HG03159 (cell line): ENCODE measurements around the gene TNFRSF19.
"Not testable (repeated sequence)": the region's sequence is repeated elsewhere in the genome, so short reads cannot be mapped to it uniquely, and the experiment has no call there.

Source experiments
- ATAC-seq: cut with Tn5 transposase; IDR thresholded peaks from one replicate; pipeline ENCODE4 v1.9.1; 2021; ENCODE audit warnings: mild to moderate bottlenecking, moderate library complexity; ENCODE audit not compliant: unreplicated experiment

Gene TNFRSF19

GRCh38 chr13:23570099-23570920, at the start of gene TNFRSF19:
Gene TNFRSF19 (plus strand): TSS chr13:23570412. CDS start chr13:23590184, 19,772 bp downstream.
- ATAC-seq, result no peak

DNA sequence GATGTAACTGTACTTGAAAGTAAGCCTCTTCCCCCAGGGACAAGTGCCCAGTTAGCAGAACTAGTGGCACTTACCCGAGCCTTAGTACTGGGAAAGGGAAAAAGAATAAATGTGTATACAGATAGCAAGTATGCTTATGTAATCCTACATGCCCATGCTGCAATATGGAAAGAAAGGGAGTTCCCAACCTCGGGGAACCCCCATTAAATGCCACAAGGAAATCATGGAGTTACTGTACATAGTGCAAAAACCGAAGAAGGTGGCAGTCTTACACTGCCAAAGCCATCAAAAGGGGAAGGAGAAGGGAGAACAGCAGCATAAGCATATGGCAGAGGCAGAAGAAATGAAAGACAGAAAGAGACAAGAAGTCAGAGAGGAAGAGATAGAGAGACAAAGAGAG, 40.3 kb upstream of the TNFRSF19 start:
- ATAC-seq, result not testable (repeated sequence)

GRCh38 chr13:23531446-23531845, 38.8 kb upstream of the TNFRSF19 start:
- no peak for ATAC-seq

- no peak for ATAC-seq
Measured at GRCh38 chr13:23534090-23534489, 36.1 kb upstream of the TNFRSF19 start.

GRCh38 chr13:23541221-23541824, 28.9 kb upstream of the TNFRSF19 start:
- no peak for ATAC-seq

DNA sequence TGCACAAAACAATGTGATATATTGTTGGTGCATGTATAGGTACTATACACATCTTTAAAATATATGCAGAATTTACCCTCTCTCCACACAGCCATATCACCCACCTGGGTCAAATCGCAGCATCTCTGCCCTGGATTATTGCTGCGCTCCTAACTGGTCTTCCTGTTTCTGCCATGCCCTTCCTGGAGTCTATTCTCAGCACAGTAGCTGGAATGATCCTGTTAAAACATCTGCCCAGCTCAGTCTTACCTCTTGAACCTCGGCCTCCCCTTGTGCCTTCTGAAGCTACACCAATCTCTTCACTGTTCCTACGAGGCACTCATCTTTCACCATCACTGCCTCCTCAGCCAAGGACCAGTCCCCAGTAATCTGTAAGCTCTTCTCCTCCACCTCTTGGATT, 25.5 kb upstream of the TNFRSF19 start:
- ATAC-seq, result no peak

DNA sequence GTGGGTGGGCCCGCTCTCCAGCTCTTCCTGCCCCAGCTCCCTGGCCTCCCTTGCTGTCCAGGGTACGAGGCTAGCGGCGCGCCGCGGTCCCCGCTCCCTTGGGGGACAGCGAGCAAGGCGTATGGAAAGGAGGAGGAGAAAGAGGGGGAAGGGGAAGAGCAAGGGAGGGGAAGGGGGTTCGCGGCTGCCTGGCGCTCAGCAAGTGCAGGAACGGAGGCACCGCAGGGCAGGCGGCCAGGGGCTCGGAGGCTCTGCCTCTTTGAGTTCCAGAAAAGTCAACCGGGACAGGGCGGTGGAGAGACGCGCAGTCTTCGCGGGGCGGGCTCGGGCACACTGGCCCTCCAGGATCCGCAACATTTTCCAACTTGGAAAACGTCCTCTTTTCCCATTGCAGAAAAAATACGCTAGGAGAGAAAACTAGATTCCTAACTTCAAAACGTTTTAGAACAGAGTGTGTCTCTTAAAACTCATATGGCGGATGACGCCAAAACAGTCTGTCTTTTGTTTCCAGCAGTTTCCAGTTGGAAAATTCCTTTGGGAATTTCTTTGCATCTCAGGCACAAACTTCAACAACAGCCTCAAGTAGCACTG, 23.1 kb upstream of the TNFRSF19 start:
- ATAC-seq, result no peak

- no peak for ATAC-seq
Measured at GRCh38 chr13:23549724-23550123, 20.5 kb upstream of the TNFRSF19 start.

GRCh38 chr13:23550163-23550562, 20.0 kb upstream of the TNFRSF19 start:
- no peak for ATAC-seq

DNA sequence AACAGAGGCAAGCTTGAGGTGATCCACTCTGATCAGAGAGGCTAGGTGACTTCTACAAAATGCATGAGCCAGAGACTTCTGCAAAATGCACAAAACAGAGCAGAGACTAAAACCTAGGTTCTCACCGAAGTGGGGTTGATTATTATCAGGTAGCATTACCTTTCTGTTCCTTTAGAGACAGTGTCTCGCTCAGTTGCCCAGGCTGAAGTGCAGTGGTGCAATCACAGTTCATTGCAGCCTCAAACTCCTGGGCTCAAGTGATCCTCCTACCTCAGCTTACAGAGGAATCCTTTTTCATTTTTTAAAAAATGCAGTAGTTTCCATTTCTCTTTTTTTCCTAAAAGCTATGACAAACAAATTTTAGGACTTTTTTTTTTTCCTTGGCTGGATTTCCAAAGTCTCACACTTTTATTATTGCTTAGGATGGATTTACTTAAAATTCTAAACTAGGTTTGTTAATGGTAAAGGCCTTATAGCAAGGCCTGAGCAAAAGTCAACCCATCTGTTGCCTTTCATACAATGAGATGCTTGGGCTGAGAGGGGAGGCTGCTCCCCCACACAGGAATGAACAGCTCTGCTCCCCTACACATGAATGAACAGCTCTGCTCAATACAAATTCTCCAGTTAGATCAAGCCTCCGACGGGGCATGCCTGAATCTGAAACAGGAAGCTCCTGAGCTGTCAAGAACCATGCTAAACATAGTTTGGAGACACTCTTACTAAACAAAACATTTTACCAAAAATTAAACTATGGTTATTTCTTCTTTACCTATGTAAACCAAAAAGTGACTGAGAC, 18.8 kb upstream of the TNFRSF19 start:
- ATAC-seq, result no peak

GRCh38 chr13:23552171-23552570, 18.0 kb upstream of the TNFRSF19 start:
- no peak for ATAC-seq

DNA sequence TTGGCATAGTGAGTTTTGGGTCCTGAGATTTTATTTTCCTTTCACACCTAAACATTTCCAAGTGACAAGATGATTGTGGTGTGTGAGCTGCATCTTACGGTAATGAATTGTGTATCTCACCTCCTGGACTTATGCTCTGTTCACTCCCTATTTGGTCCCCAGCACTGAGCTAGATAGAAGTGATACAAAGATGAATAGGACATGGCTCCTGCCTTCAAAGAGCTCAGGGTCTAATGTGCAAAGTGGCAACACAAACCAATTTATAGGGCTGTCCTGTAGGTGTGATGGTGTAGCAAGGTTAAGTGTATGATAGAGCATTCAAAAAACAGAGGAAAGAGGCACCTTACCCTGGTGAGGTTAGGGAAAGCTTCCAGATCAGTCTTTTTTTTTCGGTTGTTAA, 17.6 kb upstream of the TNFRSF19 start:
- ATAC-seq, result no peak

- no peak for ATAC-seq
Measured at GRCh38 chr13:23554000-23554399, 16.2 kb upstream of the TNFRSF19 start.

DNA sequence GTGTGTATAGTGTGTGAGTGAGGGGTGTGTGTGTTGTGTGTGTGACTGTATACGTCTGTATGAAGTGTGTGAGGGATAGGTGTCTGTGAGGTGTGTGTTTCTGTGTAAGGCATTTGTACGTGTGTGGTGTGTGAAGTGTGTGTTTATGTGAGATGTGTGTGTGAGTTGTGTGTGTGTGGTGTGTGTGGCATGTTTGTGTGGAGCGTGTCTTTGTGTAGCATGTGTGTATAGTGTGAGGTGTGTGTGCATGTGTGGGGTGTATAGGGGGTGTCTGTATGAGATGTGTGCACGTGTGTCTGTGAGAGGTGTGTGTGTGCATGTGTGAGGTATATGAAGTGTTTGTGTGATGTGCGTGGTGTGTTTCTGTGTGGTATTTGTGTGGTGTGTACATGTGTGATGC, 13.2 kb upstream of the TNFRSF19 start:
- ATAC-seq, result no peak

DNA sequence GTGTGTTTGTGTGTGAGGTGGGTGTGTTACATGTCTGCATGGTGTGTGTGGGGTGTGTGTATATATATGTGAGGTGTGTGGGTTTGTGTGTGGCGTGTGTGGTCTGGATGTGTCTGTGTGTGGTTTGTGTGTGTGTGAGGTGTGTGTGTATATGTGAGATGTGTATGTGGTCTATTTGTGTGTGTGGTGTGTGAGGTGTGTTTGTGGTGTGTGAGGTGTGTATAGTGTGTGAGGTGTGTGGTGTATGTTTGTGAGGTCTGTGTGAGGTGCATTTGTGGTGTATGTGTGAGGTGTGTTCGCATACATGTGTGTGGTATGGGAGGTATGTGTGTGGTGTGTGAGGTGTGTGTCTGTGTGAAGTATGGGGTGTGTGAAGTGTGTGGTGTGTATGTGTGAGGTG, 12.5 kb upstream of the TNFRSF19 start:
- no peak for ATAC-seq

DNA sequence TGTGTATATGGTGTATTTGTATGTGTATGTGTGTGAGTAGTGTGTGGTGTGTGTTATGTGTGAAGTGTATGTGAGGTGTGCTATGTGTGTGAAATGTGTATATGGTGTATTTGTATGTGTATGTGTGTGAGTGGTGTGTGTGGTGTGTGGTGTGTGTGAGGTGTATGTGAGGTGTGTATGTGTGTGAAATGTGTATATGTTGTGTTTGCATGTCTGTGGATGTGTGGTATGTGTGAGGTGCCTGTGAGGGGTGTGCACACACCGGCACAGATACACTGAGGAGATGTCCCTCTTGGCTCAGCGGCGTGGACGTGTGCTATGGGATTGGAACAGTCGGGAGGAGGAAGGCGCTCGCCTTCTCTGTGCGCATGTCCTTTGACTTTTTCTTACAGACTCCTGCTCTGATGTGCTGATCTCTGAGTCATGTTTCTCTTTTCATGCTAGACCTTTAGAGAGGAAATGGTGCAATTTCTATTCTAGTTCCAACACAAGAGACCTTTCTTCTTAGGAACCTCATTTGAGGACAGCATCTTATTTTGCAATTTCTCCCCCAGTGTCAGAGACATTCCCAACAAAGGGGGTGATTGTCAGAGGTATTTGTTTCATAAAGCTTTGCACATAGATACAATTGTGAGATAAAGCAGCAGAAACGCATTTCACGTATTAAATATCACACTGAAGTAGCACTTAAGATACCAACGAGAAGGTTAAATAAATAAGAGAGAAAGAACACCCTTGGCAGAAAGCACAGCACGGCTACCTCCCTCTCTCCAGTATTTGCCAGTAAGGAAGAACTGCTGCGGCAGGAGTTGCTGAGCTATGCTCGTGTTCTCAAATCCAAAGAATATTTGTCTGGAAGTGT, 11.3 kb upstream of the TNFRSF19 start:
- no peak for ATAC-seq

GRCh38 chr13:23560571-23561089, 9.6 kb upstream of the TNFRSF19 start:
- ATAC-seq, result no peak

DNA sequence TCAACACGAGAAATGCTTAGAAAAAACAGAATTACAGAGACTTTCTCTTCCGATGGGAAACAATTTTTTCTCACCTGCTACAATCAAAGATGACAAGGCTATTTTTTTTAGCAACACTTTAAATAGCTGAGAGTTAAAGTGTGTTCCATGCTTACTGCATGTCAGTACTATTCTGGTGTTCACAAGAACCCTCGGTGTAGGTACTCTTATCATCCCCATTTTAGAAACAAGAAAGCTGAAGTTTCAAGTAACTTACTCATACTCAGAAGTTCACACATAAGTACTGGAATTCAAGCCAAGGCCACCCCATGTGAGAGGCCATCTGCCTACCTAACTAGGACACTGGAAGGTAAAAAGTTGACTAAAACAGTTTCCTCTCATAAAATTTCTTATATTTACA, 9.0 kb upstream of the TNFRSF19 start:
- peak; percentile 76 for ATAC-seq

DNA sequence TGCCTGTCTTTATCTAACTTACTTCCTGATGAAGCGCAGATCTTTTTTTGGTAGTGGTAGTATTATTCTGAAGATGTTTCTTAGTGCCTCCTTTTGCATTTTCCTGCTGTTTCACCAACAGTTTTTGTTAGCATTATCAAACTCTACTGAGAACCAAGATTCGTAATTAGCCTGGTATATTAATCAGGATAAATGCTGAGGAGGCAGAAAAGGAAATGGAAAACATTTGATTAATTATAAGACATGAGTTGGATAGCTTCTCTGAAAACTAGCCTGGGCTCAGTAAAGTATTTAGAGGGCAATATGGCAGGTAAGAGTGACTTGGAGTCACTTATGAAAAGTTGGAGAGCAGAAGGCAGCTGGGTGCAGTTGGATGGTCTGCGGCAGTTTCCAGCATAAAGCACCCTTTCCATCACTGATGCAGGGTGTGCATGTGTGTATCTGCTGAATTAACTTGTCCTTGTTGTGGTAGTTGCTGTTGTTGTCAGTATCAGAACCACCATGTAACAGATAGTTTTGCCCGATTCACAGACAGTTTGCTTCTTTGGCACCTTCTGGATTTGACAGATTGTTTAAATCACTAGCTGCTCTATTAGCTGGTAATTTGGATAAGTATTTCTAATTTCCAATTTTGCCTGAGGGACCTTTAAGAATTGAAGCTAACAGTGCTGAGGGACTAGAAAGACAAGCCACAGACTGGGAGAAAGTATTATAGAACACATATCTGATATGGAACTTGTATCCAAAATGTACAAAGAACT, 6.9 kb upstream of the TNFRSF19 start:
- ATAC-seq, result no peak
